Glutamatergic neuron (in vitro differentiated cells): Measurements from ENCODE around the gene MORC3. TPM values are rescaled to one million over a fixed set of nuclear protein-coding genes. Genes with fewer than 3 reads are reported as not detected.
"Not testable (repeated sequence)": the region's sequence is repeated elsewhere in the genome, so short reads cannot be mapped to it uniquely, and the experiment has no call there.

Source experiments
- DNase-seq: peaks from one replicate; pipeline ENCODE4 v3.0.0; 2022
- H3K27ac Mint-ChIP-seq: one replicate; pipeline ENCODE4 v1.8.0; 2020; ENCODE audit warnings: mild to moderate bottlenecking, mixed read lengths, inconsistent platforms; ENCODE audit not compliant: unreplicated experiment
- H3K27me3 Mint-ChIP-seq: one replicate; pipeline ENCODE4 v1.8.0; 2020; ENCODE audit warnings: mild to moderate bottlenecking, moderate library complexity, mixed read lengths, inconsistent platforms; ENCODE audit not compliant: unreplicated experiment
- H3K36me3 Mint-ChIP-seq: one replicate; pipeline ENCODE4 v1.8.0; 2020; ENCODE audit warnings: mild to moderate bottlenecking, mixed read lengths, inconsistent platforms; ENCODE audit not compliant: unreplicated experiment
- H3K4me1 Mint-ChIP-seq: one replicate; pipeline ENCODE4 v1.8.0; 2020; ENCODE audit warnings: mild to moderate bottlenecking, low read depth, mixed read lengths, inconsistent platforms; ENCODE audit not compliant: unreplicated experiment
- H3K4me3 Mint-ChIP-seq: one replicate; pipeline ENCODE4 v1.8.0; 2020; ENCODE audit warnings: mild to moderate bottlenecking, mixed read lengths, inconsistent platforms; ENCODE audit not compliant: unreplicated experiment
- H3K9me3 Mint-ChIP-seq: one replicate; pipeline ENCODE4 v1.8.0; 2020; ENCODE audit warnings: mild to moderate bottlenecking, moderate library complexity, mixed read lengths, inconsistent platforms; ENCODE audit not compliant: unreplicated experiment
- CTCF ChIP-seq: fragments of 200-600 bp; sonication (generic); IDR thresholded peaks from one replicate; pipeline ENCODE4 v1.5.0; 2021; ENCODE audit not compliant: partially characterized antibody, unreplicated experiment
- total RNA-seq: library from RNA; stranded (reverse); fragmentation: NEBNext Ultra II Directional; extraction: Animal tissue kit (Norgen Biotek cat#: 25700); gene quantifications from one replicate; pipeline ENCODE4 v1.2.1, GENCODE V29; 2021; ENCODE audit not compliant: unreplicated experiment

Gene MORC3
- total RNA-seq, 1 donor from 2014 or later, result 34.7 TPM

DNA sequence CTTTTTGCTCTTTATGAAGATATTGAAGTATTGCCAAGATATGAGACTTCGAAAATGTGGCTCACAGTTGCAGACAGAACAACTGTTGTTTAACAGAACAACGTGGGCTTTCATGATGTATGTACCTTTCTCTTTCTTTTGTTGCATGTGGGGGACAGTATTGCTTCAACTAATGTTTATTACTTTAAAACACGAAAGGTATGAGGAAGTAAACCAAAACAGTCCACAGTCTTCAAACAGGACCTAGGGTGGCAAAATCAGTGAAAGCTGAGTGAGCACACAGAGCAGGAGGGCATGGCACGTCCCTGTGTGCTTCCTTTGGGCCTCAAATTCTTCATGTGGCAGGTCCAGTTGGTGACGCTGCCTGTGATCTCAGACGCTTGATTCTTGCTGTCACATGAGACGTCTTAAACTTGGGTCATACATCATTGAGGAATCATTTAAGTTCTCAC, 57.4 kb downstream of the MORC3 start:
- Mint-ChIP-seq H3K4me1 (peaks cover 7% of the 10 kb centered on the region), H3K27me3 (no peaks in the 10 kb centered on the region), H3K9me3 (no peaks in the 10 kb centered on the region), H3K27ac (no peak overlapping the region), H3K36me3 (no peaks in the 10 kb centered on the region), H3K4me3 (no peak overlapping the region)
- no peak for TF ChIP-seq CTCF
- DNase-seq, result no peak

DNA sequence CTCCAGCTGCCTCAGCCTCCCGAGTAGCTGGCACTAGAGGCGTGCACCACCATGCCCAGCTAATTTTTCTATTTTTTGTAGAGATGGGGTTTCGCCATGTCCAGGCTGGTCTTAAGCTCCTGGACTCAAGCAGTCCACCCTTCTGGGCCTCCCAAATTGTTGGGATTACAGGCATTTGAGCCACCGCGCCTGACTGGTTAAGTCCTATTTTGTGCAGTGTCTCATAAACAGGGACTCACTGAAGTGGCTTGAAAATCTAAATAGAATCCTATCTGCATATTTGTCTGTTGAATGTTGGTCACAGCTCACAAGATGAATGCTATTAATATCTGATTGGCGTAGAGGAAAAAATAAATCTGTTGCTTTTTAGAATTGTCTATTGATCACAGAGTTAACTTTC, 59.3 kb downstream of the MORC3 start:
- Mint-ChIP-seq H3K27me3 (no peaks in the 10 kb centered on the region), H3K4me1 (peaks cover 7% of the 10 kb centered on the region), H3K9me3 (no peaks in the 10 kb centered on the region), H3K4me3 (no peak overlapping the region), H3K27ac (no peak overlapping the region), H3K36me3 (no peaks in the 10 kb centered on the region)
- DNase-seq, result no peak
- TF ChIP-seq CTCF, result no peak

- H3K4me3 Mint-ChIP-seq, result no peak overlapping the region
- no peak for TF ChIP-seq CTCF
- no peaks in the 10 kb centered on the region for H3K36me3 Mint-ChIP-seq
- H3K4me1 Mint-ChIP-seq, result peaks cover 7% of the 10 kb centered on the region
- no peaks in the 10 kb centered on the region for H3K27me3 Mint-ChIP-seq
- DNase-seq, result no peak
- H3K27ac Mint-ChIP-seq, result no peak overlapping the region
- no peaks in the 10 kb centered on the region for H3K9me3 Mint-ChIP-seq
These were observed 62.0 kb downstream of the MORC3 start for GRCh38 chr21:36381841-36382589.

DNA sequence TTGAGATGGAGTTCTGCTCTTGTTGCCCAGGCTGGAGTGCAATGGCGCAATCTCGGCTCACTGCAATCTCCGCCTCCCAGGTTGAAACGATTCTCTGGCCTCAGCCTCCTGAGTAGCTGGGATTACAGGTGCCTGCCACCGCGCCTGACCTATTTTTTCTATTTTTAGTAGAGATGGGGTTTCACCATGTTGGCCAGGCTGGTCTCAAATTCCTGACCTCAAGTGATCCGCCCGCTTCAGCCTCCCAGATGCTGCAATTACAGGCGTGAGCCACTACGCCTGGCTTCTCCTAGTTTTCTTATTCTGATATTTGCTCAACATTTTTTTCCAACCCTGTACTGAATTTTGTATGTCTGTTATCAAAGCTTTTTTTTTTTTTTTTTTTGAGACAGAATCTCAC, 62.7 kb downstream of the MORC3 start:
- not testable (repeated sequence) for H3K27me3 Mint-ChIP-seq, H3K4me3 Mint-ChIP-seq, H3K9me3 Mint-ChIP-seq, DNase-seq, H3K27ac Mint-ChIP-seq, H3K36me3 Mint-ChIP-seq, H3K4me1 Mint-ChIP-seq

DNA sequence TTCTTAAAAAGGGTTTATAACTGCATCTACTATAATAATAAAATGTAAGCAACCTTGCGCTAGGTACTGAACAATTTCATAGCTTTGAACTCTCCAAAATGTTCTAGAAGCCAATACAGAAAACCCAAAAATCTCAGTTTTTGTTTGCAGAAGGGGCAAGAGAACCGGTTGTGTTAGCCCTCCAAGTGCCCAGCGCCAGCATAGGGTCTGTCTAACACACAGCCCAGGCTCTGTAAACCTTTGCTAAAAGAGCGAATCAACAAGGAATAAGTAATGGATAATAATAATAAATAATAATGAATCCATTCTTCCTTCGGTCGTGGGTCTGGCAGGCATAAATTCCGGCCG, 64.9 kb downstream of the MORC3 start:
- DNase-seq, result no peak
- TF ChIP-seq CTCF, result no peak
- H3K4me1 Mint-ChIP-seq, result peaks cover 6% of the 10 kb centered on the region
- H3K27me3 Mint-ChIP-seq, result peaks cover 3% of the 10 kb centered on the region
- no peak overlapping the region for H3K4me3 Mint-ChIP-seq
- H3K27ac Mint-ChIP-seq, result no peak overlapping the region
- no peaks in the 10 kb centered on the region for H3K9me3 Mint-ChIP-seq
- no peaks in the 10 kb centered on the region for H3K36me3 Mint-ChIP-seq
